GM12878 (cell line): ENCODE measurements around the gene NFATC2. TPM values are rescaled to one million over a fixed set of nuclear protein-coding genes. Genes with fewer than 3 reads are reported as not detected.

Experiments used
- ATAC-seq: fragments of 200-7000 bp; cut with Tn5 transposase; 3 replicates; pipeline ENCODE4 v1.9.1; 2020; ENCODE audit warnings: mild to moderate bottlenecking, moderate library complexity
- BruUV-seq: library from RNA; stranded (reverse); fragments of 400-500 nt; replicated peaks from 2 replicates; lab custom pipeline; 2021; lab: Mats Ljungman, UMichigan
- CTCF ChIA-PET: fragments of 300-600 bp; sonication (Branson Sonifier 250); formaldehyde crosslinking; extraction: SDS; loops from one replicate; lab custom pipeline; 2021; ENCODE audit warnings: inconsistent platforms; lab: Yijun Ruan, JAX
- POLR2A ChIA-PET: fragments of 350-600 bp; formaldehyde crosslinking; extraction: SDS; loops from one replicate; lab custom pipeline; 2021; ENCODE audit warnings: inconsistent platforms; lab: Charles Lee
- RAD21 ChIA-PET: fragments of 300-600 bp; sonication (Branson Sonifier 250); formaldehyde crosslinking; loops from one replicate; lab custom pipeline; 2023; ENCODE audit warnings: antibody characterized with exemption; ENCODE audit not compliant: unreplicated experiment; lab: Charles Lee
- SMC1A ChIA-PET: fragments of 300-600 bp; sonication (Branson Sonifier 250); formaldehyde crosslinking; loops from one replicate; lab custom pipeline; 2023; ENCODE audit not compliant: unreplicated experiment, uncharacterized antibody; lab: Charles Lee
- DNase-seq: peaks from one replicate; pipeline ENCODE4 v3.0.0-alpha.2; 2011; ENCODE audit warnings: low read depth, low spot score
- FAIRE-seq: peaks from 3 replicates; lab custom pipeline; 2011; peaks lifted over from hg19 to GRCh38; lab: Jason Lieb, UNC
- H2AFZ ChIP-seq: 2 replicates; pipeline ENCODE4 v1.6.0; 2011; ENCODE audit warnings: low read depth, low read length, control low read depth; ENCODE audit not compliant: control insufficient read depth
- H3K27ac ChIP-seq: 2 replicates; pipeline ENCODE4 v1.5.1; 2011; ENCODE audit warnings: control low read depth; ENCODE audit not compliant: control insufficient read depth, insufficient read depth
- H3K27me3 ChIP-seq, 2 experiments: replicated peaks in 1 of 2; 2 replicates each; pipeline versions ENCODE4 v1.6.0 to v1.6.1; 2011; ENCODE audit warnings: low read length in 1 of 2; ENCODE audit not compliant: control insufficient read depth in 2 of 2, insufficient read depth in 2 of 2
- H3K36me3 ChIP-seq, 2 experiments: 2 replicates each; pipeline ENCODE4 v1.5.1; 2011; ENCODE audit warnings: low read length in 1 of 2; ENCODE audit not compliant: control insufficient read depth in 2 of 2, insufficient read depth in 2 of 2
- H3K4me1 ChIP-seq: 2 replicates; pipeline ENCODE4 v1.6.1; 2011; ENCODE audit warnings: mild to moderate bottlenecking, low read length, moderate library complexity, mixed read lengths; ENCODE audit not compliant: control insufficient read depth, insufficient read depth
- H3K4me2 ChIP-seq: 2 replicates; pipeline ENCODE4 v1.6.0; 2011; ENCODE audit warnings: control low read depth; ENCODE audit not compliant: control insufficient read depth, insufficient read depth
- H3K4me3 ChIP-seq: fragments of 200-600 bp; sonication (generic); 2 replicates; pipeline ENCODE4 v1.5.1; 2016
- H3K79me2 ChIP-seq: 2 replicates; pipeline ENCODE4 v1.6.0; 2011; ENCODE audit warnings: low read length; ENCODE audit not compliant: control insufficient read depth, insufficient read depth
- H3K9ac ChIP-seq: 2 replicates; pipeline ENCODE4 v1.8.0; 2011; ENCODE audit warnings: low read length, control low read depth, mixed read lengths; ENCODE audit not compliant: control insufficient read depth, insufficient read depth
- H3K9me3 ChIP-seq: replicated peaks from 3 replicates; pipeline ENCODE4 v1.5.1; 2011; ENCODE audit warnings: mild to moderate bottlenecking, low read length; ENCODE audit not compliant: control insufficient read depth, insufficient read depth
- H4K20me1 ChIP-seq: 2 replicates; pipeline ENCODE4 v1.6.0; 2011; ENCODE audit not compliant: control insufficient read depth, insufficient read depth
- EZH2 ChIP-seq: IDR thresholded peaks from 2 replicates; pipeline ENCODE4 v1.6.1; 2012; ENCODE audit warnings: low read depth, mild to moderate bottlenecking, control low read depth, inconsistent platforms, low read length, borderline replicate concordance; ENCODE audit not compliant: control insufficient read depth
- GABPA ChIP-seq: IDR thresholded peaks from 2 replicates; pipeline ENCODE4 v1.6.1; 2014; ENCODE audit warnings: antibody characterized with exemption, low read depth, mild to moderate bottlenecking, inconsistent platforms
- PAX8 ChIP-seq: fragments of 450-650 bp; IDR thresholded peaks from 2 replicates; pipeline ENCODE4 v1.6.1; 2017; ENCODE audit warnings: mild to moderate bottlenecking, moderate library complexity
- POLR2A ChIP-seq: IDR thresholded peaks from 2 replicates; pipeline ENCODE4 v1.6.1; 2011; ENCODE audit warnings: low read depth, mild to moderate bottlenecking, low read length
- POLR2AphosphoS2 ChIP-seq: IDR thresholded peaks from 2 replicates; pipeline ENCODE4 v1.6.1; 2011; ENCODE audit warnings: low read depth, mild to moderate bottlenecking, low read length, improper control_type of control experiment, moderate library complexity
- RFX5 ChIP-seq: IDR thresholded peaks from 2 replicates; pipeline ENCODE4 v1.6.1; 2011; ENCODE audit warnings: low read depth, low read length, improper control_type of control experiment
- SIX5 ChIP-seq: IDR thresholded peaks from 2 replicates; pipeline ENCODE4 v1.6.1; 2011; ENCODE audit warnings: mild to moderate bottlenecking, low read depth, low read length, moderate library complexity; ENCODE audit not compliant: severe bottlenecking
- SMAD1 ChIP-seq: fragments of 450-650 bp; IDR thresholded peaks from 2 replicates; pipeline ENCODE4 v1.6.1; 2018; ENCODE audit warnings: mild to moderate bottlenecking, low read depth; ENCODE audit not compliant: partially characterized antibody
- SMAD5 ChIP-seq: IDR thresholded peaks from 2 replicates; pipeline ENCODE4 v1.6.1; 2016; ENCODE audit warnings: antibody characterized with exemption, low read depth
- SMC3 ChIP-seq: IDR thresholded peaks from 2 replicates; pipeline ENCODE4 v1.6.1; 2011; ENCODE audit warnings: low read length, improper control_type of control experiment, borderline replicate concordance
- ZBED1 ChIP-seq: IDR thresholded peaks from 2 replicates; pipeline ENCODE4 v1.6.1; 2016; ENCODE audit warnings: borderline replicate concordance
- ZNF217 ChIP-seq: fragments of 450-650 bp; IDR thresholded peaks from 2 replicates; pipeline ENCODE4 v1.6.1; 2017; ENCODE audit warnings: antibody characterized with exemption, mild to moderate bottlenecking
- WGBS: methylation state at CpG from one replicate; pipeline ENCODE4 v1.1.6; 2016; ENCODE audit warnings: low lambda C conversion rate; ENCODE audit not compliant: insufficient replicate concordance, insufficient coverage; ENCODE audit errors: missing lambda C conversion rate; 5-methylcytosine and 5-hydroxymethylcytosine counted together
- in situ Hi-C: fragments of 300-500 bp; cut with MboI; formaldehyde crosslinking; loops from 9 replicates; pipeline ENCODE4 v1.14.3; 2018; ENCODE audit warnings: mixed read lengths
- intact Hi-C: fragments of 100-400 bp; cut with micrococcal nuclease; formaldehyde crosslinking; loops from one replicate; pipeline ENCODE4 v1.14.2; 2022; ENCODE audit not compliant: unreplicated experiment
- polyA plus RNA-seq, 11 experiments: library from polyadenylated mRNA; depleted of rRNA in 4 of 11; unstranded in 6 of 11; stranded (reverse) in 5 of 11; fragments of >200 nt; fragmentation: Nextera tagmentation in 4 of 11; fragmentation: Illumina TruSeq in 1 of 11; extraction: Ambion mirVana in 4 of 11; extraction: Trizol in 1 of 11; gene quantifications; 1 replicate in 1 of 11; 2 replicates in 10 of 11; pipeline versions ENCODE4 v1.2.1 to v1.2.3, GENCODE V29; 2011 to 2016; ENCODE audit warnings: inconsistent platforms in 2 of 11, missing spikeins in 2 of 11, low read depth in 1 of 11
- total RNA-seq, 4 experiments: library from RNA; depleted of rRNA in 3 of 4; stranded (reverse); fragments of >200 nt in 3 of 4; fragmentation: Illumina TruSeq in 1 of 4; extraction: Trizol in 1 of 4; gene quantifications; 2 replicates each; pipeline versions ENCODE4 v1.2.1 to v1.2.3, GENCODE V29; 2013 to 2021
- TF ChIP-seq, protein P1 (sequence below): IDR thresholded peaks from 2 replicates; pipeline ENCODE4 v1.6.1; 2011; ENCODE audit warnings: low read depth, mild to moderate bottlenecking, low read length, moderate library complexity, borderline replicate concordance; ENCODE audit errors: extremely low read depth

Gene NFATC2
- total and polyA plus RNA-seq, 10 of the 15 experiments (the other 5 are each of a cell fraction or from before 2014, with no cell fraction given), result 3.3 to 20.0 (median 7.3) TPM

DNA sequence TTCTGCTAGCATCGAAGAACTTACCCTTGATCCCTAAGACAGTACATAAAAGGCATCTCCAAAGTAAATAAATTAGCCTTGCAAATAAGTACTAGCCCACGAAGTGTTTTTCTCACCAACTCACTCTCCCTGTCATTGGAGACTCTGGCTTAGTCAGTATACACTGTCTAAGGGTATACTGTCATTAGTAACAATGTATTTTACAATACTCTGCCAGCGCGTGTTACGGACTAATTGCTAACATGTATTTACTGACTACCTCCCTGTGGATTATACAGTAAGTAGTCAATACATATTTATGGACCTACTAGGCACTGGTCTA lies 72.1 kb downstream of the NFATC2 start (continued):
- TF ChIP-seq PAX8, result no peak
- TF ChIP-seq, all 136 proteins: peak for 0

DNA sequence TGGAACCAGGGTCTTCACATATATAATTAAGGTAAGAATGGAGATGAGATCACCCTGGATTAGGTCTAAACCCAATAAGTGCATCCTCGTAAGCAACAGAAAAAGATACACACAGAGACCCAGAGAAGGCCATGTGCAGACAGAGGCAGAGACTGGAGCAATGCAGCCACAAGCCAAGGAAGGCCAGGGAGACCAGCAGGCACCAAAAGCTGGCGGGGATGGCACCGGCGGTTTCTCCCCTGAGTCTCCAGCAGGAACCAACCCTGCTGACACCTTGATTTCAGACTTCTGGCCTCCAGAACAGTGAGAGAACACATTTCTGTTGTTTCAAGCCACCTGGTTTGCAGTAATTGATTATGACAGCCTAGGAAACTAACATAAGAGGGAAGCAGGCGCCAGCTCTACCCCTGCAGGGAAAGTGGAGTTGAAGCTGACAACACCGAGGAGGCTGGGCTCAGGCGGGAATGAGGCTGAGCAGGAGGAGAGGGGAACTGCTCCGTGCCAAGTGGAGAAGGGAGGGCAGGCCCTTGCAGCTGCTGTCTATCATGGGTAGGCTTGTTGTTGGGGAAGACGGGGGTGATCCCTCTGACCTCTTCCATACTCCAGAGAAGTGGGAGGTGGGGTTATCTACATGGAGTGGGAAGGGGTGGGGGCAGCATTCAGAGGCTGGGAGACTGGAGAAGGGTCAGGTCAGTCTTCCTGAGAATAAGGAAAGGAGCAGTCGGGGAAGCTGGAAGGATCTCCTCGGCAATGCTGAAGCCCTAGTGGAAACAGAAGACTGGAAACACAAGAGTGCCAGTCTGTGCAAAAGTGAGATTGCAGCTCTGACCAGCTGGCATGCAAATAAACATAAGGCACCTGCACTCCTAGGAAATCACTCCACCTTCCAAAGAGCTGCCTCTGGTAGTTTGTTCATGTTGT lies 72.7 kb downstream of the NFATC2 start:
- Histone ChIP-seq H2AFZ (no peak overlapping the region), H3K4me2 (no peak overlapping the region), H3K27me3 (no peaks in the 10 kb centered on the region), H3K36me3 (peaks cover 13 to 21% of the 10 kb centered on the region in 2 experiments), H3K27ac (no peak overlapping the region), H3K9me3 (no peaks in the 10 kb centered on the region), H3K79me2 (no peaks in the 10 kb centered on the region), H4K20me1 (no peaks in the 10 kb centered on the region), H3K4me1 (no peaks in the 10 kb centered on the region), H3K4me3 (no peak overlapping the region), H3K9ac (no peak overlapping the region)
- FAIRE-seq (no peak), DNase-seq (no peak), ATAC-seq (no peak)
- in situ Hi-C loops, result no loop called here
- RAD21 ChIA-PET, result no interaction called here
- SMC1A ChIA-PET, result no interaction called here
- no TSS peak for BruUV-seq
- TF ChIP-seq SMAD1 (no peak), PAX8 (no peak), EZH2 (no peak), SMC3 (no peak), POLR2A (no peak), SMAD5 (no peak), SIX5 (no peak), GABPA (no peak), POLR2AphosphoS2 (no peak), ZBED1 (no peak), ZNF217 (no peak), RFX5 (no peak)
- TF ChIP-seq, protein P1, sequence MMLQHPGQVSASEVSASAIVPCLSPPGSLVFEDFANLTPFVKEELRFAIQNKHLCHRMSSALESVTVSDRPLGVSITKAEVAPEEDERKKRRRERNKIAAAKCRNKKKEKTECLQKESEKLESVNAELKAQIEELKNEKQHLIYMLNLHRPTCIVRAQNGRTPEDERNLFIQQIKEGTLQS, result no peak
- 79% methylated on average over 11 of the region's 11 CpGs for WGBS
- POLR2A ChIA-PET, result no interaction called here
- CTCF ChIA-PET, result no interaction called here
- intact Hi-C loops, result no loop called here
